HG03025 (cell line): ENCODE data around the gene PPP2R2B.

ENCODE experiments used
- ATAC-seq: cut with Tn5 transposase; IDR thresholded peaks from one replicate; pipeline ENCODE4 v1.9.1; 2021; ENCODE audit warnings: mild to moderate bottlenecking, moderate library complexity; ENCODE audit not compliant: unreplicated experiment, low FRiP score

PPP2R2B gene

DNA sequence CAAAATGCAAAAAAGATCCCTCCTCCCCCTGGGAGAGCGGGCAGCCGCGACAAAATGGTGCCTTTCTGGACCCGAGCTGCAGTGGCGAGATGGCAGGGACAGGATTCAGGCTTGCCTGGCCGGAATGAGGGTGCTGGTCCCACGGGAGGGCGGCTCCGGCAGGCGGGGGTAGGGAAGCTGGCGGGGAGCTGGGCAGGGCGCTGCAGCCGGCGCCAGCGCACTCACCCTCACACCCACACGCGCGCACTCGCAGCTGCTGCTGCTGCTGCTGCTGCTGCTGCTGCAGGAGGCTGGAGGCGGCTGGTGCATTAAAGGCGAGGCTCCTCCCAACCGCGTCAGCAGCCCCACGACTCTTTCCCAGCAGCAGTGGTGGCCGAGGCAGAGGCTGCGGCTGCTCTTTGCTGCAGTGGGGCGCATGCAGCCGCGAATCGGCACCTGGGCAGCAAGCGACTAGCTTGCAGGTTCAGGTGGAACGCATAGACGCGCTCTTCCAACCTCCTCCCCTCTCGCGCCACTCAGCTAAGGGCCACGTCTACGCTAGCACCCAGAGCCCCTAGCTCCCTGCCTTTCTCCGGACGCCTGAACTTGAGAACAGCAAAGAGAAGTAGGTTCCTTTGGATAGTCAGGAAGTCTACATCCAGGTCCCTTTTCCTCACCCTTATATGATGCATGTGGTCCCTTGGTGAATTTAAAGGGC is at the start of gene PPP2R2B:
Gene PPP2R2B (minus strand): TSS at position 282 of the 697 bp plus-strand sequence.
- no peak for ATAC-seq

DNA sequence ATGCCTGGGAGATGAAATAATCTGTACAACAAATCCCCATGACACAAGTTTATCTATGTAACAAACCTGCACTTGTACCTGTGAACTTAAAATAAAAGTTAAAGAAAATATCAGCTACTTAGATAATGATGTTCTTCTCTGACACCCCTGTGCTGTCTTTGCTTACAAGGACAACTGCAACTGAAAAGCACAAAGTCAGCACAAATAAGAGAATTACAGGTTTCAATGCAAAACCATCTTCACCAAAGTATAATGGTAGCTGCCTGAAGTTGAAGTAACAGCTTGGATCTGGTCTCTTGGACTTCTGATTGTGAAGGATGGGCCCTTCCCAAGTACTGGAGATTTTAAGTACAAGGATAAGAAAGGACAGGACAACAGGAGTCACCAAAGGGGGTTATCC is 45.6 kb upstream of the PPP2R2B start:
- no peak for ATAC-seq

DNA sequence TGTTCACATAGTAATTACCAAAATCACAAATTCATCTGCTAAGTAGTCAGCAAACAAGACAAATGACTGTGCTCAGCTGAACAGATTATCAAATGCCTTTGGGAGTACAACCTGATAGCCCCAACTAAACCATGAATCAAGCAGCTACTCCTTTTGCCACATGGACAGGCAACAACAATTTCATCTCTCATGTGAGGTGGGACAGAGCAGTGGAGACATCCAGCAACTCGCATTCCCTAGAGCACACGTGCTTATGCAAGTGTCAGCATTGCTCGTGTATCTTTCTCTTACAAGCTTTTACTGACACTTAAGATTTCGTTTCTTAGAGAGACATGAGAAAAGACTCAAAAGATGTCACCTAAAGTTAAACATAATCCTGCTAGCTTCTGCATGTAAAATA is 42.7 kb upstream of the PPP2R2B start:
- ATAC-seq, result no peak

DNA sequence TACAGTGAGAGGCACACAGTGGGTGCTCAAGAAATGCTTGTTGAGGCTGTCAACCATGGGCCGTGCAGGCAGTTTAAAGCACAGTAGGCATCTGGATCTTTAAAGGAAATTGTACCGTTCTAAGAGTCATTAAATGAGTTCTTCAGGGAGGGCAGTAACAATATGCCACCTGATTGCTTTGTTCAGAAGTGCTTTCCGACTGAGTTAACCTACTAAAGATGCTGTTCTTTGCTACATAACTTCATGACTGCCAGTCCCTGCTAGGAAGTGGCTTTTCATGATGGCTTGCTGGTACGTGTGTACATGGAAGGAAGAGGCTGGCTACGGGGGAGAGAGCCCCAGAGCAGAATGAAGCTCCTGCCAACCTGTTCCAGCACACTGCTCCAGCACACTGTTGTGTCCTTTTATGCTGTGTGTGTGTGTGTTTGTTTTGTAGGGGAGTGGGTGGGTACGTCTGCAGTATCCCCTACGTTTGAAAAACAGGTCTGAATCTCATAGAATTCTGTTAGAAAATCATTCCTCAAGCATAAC is 41.9 kb upstream of the PPP2R2B start:
- no peak for ATAC-seq

DNA sequence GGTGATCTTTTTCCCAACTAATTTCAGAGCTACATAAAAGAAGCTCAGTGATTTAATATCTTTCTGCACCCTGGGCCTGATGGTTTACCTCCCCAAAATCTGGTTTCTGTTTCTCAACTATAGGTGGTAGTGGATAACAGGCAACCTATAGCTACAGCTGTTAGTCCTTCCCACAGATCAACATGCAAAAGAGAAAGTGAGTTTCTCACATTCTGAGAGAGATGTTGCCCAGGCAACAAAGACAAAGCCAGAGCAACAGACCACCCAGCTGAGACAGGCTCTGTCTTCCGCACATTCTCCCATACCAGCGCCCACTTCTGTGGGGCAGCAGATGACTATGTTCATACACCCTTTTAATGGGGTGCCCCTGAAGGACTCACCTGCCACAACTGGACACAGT is 40.7 kb upstream of the PPP2R2B start:
- no peak for ATAC-seq

DNA sequence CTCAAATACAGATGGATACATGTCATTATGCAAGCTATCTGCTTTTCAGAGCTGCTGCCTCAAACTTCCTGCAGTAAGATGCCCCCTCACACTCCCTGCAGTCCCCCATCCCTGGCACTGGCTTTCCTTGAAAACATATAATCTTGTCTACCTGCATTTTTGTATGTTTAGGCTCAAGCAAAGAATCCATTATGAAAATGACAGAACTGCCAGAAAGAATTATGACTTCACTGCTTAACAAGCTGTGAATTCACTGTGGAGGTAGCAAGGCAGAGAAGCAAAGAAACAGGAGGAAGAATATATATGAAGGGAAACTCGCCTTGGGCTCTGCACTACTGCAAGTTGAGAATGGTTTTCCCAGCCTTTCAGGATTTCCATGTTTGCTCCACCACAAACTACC is 39.4 kb upstream of the PPP2R2B start:
- ATAC-seq, result no peak

DNA sequence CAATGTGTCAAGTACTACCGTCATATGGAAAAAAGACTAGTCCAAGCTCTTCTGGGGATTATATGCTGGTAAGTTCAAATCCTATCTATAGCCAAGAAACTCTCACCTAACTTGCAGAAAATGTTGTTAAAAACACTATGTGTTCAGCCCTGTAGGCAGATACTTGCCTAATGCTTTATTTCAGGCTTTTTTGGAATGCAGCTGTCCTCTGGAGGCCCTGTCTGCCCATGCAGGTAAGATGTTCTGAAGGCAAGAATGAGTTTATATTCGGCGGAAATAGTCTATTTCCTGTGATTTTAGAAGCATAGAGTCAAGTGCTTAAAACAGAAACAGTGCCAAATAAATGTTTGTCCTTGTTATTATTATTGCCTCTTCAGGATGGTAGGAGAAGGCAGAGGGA is 34.3 kb upstream of the PPP2R2B start:
- no peak for ATAC-seq

DNA sequence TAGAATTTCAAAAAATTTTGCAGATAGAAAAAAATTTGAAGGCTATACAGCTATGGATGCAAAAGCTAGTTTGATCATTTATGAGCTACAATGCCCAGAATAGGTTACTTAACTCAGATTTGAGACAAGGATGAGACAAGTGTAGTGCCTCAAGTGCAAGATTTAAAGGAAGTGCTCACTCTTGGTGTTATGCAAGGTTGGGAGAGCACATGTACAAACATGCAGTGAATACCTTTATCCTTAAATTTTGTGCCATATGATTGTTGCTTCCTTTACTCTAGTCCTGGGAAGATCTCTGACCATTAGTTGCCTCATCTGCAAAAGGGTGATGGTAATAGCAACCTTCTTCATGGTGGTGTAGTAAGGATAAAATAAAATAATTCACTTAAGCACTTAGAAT is 31.7 kb upstream of the PPP2R2B start:
- ATAC-seq, result no peak

DNA sequence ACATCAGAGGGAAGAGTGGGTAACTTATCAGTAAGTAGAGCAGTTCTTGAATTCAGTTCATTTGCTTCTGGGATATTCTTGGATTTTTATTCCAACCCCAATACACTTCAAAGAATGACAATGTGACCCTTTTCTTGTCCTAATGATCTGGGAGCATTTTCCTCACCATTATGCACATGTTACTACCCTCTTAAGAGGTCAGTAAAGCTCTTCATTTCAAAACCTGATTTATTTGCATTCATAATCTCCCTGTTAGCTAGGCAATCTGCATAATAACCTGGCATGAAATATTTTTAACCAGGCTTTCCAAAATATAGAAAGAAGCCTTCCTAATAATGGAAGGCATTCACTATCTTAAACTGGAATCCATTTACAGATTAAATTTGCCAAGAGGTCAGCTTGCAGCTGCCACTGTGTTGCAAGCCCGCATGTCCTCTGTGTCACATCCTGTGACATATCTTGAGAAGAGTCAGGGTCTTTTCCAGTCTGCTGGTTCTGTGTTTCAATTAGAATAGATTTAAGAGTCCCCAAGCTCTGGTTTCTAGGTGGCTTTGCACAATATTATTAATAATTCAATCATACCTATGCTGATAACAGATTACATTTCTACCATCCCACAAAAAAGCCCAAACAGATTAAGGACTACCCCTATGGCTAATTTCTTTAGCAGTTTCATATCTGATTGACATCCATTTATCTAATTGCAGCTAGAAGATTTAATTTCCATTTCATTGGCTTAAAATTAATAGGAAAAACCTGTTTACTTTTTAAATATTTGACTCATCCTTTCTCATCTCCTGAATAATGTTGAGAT is 30.9 kb upstream of the PPP2R2B start:
- ATAC-seq, result no peak

DNA sequence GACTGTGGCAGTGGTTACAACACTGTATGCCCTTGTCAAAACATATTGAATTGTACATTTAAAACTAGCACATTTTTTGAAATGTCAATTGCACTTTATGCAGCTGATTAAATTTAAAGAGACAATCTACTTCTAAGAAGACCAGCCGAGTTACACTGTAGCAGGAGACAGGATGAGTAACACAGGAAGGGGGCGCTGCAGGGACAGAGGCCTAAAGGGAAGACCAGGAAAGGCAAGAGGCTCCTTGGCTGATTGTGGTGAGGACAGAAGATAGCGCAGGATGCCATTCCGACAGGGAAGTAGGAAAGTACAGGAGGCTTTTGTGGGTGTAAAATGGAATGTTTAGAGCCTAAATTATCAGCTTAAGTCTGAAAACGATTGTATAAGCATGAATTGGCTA is 28.2 kb upstream of the PPP2R2B start:
- no peak for ATAC-seq

DNA sequence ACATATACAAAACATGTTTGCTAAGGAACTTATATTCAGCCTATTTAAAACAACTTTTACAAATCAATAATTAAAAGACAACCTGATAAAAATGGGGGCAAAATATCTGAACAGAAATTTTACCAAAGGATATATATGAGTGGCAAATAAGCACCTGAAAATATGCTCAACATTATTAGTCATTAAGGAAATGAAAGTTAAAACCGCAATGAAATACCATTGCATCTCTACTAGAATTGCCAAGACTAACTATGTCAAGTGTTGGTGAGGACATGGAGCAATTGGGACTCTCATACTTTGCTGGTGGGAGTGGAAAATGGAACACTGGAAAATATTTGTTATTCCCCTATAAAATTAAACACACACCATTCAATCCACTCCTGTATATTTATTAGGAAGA is 26.3 kb upstream of the PPP2R2B start:
- ATAC-seq, result no peak

DNA sequence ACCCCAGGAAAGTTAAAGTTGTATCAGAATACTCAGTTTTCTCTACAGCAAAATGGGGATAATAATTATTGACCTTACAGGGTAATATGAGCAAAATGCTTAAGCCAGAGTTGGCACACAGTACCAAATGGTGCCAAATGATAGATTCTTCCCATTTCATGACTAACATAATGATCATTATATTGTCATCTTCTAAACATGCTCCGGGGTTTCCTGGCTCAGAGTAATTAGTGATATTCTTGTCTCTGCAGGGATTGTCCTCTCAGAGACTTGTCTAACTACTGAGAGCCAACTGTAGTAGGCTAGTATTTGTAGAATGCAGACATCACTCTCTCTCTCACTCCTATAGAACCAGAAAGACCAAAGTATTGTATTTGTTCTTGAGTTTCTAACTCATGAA is 25.2 kb upstream of the PPP2R2B start:
- ATAC-seq, result no peak

DNA sequence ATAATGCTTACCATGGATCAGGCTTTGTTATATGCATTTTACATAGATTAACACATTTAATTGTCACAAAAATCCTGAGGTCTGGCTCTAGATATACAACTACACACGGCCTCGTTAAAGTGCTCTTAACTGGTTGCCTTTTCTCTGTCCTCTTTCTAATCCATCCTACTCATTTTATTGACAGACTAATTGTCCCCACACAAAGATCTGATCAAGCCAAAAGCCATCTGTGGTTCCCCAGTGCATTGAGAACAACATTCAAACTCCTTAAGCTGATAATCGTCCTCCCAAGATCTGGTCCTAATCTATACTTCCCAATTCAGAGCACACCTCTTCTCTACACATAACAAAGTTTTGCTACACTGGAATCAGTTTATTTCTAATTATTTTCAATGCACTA is 23.9 kb upstream of the PPP2R2B start:
- no peak for ATAC-seq

DNA sequence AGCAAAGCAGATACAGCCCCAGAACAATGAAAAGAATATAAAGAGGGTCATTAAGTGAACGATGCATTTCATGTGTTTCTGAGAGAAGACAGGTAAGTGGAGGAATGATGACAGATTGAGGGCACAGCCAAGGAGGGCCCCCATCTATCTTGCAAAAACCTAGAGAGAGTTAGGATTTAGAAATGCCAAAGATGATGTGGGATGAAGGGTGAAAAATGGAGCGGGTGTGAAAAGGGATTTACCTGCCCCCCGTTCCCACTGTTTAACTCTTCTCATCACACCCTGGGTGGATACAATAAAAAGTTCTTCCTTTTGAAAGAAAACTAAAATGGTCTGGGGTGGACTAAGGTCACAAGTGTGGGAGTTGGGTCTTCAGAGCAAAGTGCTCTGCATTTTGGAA is 18.5 kb upstream of the PPP2R2B start:
- no peak for ATAC-seq

DNA sequence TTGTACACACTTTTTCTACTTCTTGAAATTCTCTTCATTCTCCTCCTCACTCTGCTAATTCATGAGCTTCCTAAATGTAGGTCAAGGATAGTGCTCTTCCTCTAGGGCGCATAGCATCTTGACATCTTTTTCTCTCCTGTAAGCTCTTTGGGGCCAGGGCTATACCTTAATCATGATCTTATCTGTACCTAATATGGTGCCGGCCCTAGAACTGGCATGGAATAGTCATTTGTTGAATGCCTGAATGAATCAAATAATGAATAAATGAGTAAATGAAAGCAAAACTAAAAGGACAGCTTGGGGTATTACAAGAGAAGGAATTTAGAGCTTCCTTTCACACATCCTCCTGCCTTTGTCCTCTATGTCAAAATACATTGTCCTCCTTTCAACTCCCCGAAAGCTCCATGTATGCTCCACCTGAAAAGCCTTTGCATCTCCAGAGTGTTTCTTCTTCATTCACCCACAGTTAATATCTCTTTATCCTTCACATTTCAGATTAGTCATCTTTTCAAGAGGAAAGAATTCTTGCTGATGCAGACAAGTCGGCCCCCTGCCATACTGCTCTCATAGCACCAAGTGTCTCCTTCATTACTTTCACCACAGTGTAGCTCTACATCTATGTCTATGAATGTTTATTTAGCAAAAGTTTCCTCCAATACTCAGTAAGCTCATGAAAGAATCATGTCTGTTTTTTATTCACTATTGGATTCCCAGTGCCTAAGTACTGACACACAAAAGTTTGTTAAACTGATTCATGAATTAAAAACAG is 16.4 kb upstream of the PPP2R2B start:
- ATAC-seq, result no peak

DNA sequence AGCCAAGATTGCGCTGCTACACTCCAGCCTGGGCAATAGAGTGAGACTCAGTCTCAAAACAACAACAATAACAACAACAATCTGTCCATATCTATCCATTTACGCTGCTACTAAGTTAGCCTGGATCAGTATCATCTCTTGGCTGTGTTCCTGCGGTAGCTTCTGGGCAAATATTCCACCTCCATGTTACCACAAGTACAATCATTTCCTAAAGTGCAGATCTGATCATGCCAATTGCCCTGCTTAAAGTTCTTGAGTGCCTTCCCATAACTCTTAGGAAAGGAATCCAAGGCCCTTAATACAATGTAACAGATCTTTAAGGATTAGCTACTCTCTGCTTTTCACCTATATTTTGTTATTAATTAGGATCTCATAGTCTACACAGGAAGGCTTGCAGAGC is 15.4 kb upstream of the PPP2R2B start:
- no peak for ATAC-seq

DNA sequence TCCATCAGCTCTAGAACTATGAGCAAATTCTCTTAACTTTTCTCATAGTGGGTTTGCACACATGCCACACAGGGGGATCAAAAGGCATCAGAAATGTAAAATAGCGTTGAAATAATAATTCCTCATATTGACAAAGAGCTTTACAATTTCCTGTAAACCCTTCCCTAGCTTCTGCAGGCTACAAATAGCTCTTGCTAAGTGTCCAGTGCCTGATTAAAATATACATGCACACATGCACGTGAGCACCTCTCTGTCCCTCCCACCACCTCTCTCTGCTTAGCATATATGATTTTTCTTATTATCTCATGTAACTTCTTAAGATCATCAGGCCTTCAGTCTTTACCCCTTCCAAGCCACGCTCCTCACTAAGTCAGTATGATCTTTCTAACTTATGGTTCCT is 13.7 kb upstream of the PPP2R2B start:
- ATAC-seq, result no peak

DNA sequence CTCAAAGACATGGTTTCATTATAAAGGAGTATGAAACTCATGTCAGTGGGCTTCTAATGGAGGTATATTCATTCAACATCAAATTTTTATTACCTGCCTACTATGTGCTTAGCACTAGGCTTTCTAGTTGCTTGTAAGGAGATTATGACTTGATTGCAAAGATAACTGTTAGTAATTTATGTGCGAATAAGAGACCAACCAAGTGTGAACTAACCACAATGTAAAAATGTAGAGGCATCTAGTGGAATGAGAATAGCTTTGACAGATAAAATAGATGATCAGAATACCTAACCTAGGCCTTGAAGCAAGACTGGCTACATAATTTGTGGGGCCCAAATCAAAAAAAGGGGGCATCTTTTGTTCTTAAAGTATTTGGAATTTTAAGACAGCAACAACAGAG is 13.0 kb upstream of the PPP2R2B start:
- ATAC-seq, result no peak

DNA sequence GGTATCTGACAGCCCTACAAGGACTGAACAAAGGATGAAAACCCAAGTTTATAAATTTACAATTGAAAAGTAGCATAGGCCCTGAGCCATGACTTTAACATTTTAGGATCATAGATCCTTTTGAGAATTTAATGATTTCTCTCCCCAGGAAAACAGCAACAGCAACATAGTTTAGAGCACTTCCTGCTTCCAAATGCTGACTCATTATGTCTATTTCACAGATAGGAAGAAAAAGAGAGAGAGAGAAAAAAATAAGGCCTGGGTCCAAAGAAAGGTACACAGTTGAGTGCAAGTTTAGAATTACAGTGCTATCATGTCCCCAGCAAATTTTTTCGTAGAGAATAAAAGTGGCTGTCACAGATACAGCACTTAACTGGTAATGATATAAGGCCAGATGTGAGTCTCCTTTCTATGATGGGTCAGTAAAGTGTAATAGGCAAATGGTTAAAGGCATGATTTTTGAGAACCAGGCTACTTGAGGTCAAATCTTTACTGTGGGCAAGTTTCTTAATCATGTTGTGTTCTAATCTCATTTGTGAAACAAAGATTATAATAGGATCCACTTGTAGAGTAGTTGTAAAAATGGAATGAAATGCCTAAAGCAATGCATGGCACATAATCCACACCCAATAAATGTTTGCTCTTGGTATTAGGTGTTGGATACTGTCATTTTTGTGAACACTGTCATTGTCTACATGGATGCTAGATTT is 12.3 kb upstream of the PPP2R2B start:
- ATAC-seq, result no peak

DNA sequence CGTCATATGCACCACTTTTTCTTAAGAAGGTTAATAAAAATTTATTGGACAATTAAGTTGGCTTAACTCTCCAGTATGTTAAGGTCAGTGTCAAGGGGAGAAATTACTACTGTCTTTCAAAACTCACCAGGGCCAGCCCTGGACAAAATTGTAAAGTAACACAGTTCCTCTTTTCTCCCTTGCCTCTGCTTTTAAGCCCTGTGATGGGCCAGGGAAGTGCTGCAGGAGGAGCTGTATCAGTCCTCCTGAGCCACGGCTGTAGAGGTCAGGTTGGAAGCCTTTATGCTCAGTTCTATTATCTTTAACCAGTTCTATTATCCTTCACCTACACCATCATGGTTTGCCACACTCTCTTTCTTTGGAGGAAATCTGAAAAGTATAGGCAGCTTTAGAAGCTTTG is 11.5 kb upstream of the PPP2R2B start:
- ATAC-seq, result no peak

DNA sequence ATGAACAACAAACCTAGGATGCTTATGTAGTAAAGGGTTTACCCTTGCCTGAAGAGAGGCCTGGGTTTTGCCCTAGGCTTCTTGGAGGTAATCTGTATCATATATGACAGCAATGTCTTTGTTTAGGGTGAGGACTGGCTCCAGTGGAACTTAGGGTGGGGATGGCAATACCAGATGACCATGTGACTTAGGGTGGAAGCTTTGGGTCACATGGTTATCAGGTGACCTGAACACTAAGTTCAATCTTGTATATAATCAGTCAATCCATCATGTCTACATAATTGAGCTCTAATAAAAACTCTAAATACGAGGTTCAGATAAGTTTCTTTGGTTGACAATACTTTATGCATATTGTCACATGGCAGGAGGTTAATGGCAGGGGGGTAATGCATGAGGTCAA is 10.6 kb upstream of the PPP2R2B start:
- ATAC-seq, result no peak
